HG03196 (cell line): Measurements from ENCODE around the gene PRRT2.

ENCODE experiments used
- ATAC-seq: cut with Tn5 transposase; IDR thresholded peaks from one replicate; pipeline ENCODE4 v1.9.1; 2021; ENCODE audit not compliant: unreplicated experiment

Gene PRRT2

GRCh38 chr16:29811170-29811895, 660 bp upstream of the PRRT2 start:
- ATAC-seq = no peak

GRCh38 chr16:29812754-29813643, 1.0 kb downstream of the PRRT2 start:
- no peak for ATAC-seq

GRCh38 chr16:29813644-29814562, 1.9 kb downstream of the PRRT2 start:
- no peak for ATAC-seq

GRCh38 chr16:29814592-29814991, 2.6 kb downstream of the PRRT2 start:
- no peak for ATAC-seq

- ATAC-seq = no peak
Observed at GRCh38 chr16:29815032-29815721, 3.2 kb downstream of the PRRT2 start.

GRCh38 chr16:29815793-29816693, 4.0 kb downstream of the PRRT2 start, which contains the start of gene PAGR1:
TSS of gene PAGR1 (plus strand) at chr16:29816152. CDS start at chr16:29816526, 374 bp downstream.
- peak; percentile 52 for ATAC-seq

- peak; percentile 7 for ATAC-seq
Observed at GRCh38 chr16:29816694-29817441, 4.9 kb downstream of the PRRT2 start.

- ATAC-seq = no peak
Observed at GRCh38 chr16:29818082-29818481, 6.1 kb downstream of the PRRT2 start.

GRCh38 chr16:29819506-29819905, 7.5 kb downstream of the PRRT2 start:
- no peak for ATAC-seq

- ATAC-seq = no peak
Observed at GRCh38 chr16:29820271-29820701, 8.3 kb downstream of the PRRT2 start, which contains the start of gene MVP. TSS of gene MVP (plus strand) at chr16:29820462. CDS start at chr16:29830550, 10,088 bp downstream.

- ATAC-seq = peak; percentile 33
Observed at GRCh38 chr16:29820730-29821642, 9.0 kb downstream of the PRRT2 start.

GRCh38 chr16:29821643-29822115, 9.7 kb downstream of the PRRT2 start:
- ATAC-seq = no peak

GRCh38 chr16:29824589-29825144, 12.7 kb downstream of the PRRT2 start:
- ATAC-seq = no peak

GRCh38 chr16:29825145-29826044, 13.4 kb downstream of the PRRT2 start:
- no peak for ATAC-seq

- no peak for ATAC-seq
Observed at GRCh38 chr16:29826342-29826695, 14.3 kb downstream of the PRRT2 start.

- ATAC-seq = no peak
Observed at GRCh38 chr16:29830774-29831173, 18.8 kb downstream of the PRRT2 start.
